Neural cell (in vitro differentiated cells): ENCODE results near the gene FBLN2.

ENCODE experiments used
- CTCF ChIP-seq: fragments of 450-650 bp; IDR thresholded peaks from 2 replicates; pipeline ENCODE4 v1.5.1; 2014; ENCODE audit warnings: antibody characterized with exemption, mild to moderate bottlenecking, moderate library complexity; ENCODE audit not compliant: poor library complexity, severe bottlenecking
- EP300 ChIP-seq: fragments of 450-650 bp; conservative IDR thresholded peaks from 2 replicates; pipeline ENCODE4 v1.6.1; 2014; ENCODE audit warnings: antibody characterized with exemption, mild to moderate bottlenecking, moderate library complexity; ENCODE audit not compliant: poor library complexity, severe bottlenecking
- EZH2 ChIP-seq: fragments of 200-600, 300-800 bp; shearing (Covaris generic), sonication (generic); IDR thresholded peaks from 2 replicates; pipeline ENCODE4 v1.6.1; 2014; ENCODE audit warnings: antibody characterized with exemption, low read length, borderline replicate concordance, mild to moderate bottlenecking; ENCODE audit not compliant: insufficient read depth, poor library complexity, severe bottlenecking
- MXI1 ChIP-seq: fragments of 450-650 bp; conservative IDR thresholded peaks from 2 replicates; pipeline ENCODE4 v1.6.1; 2014; ENCODE audit warnings: antibody characterized with exemption, mild to moderate bottlenecking; ENCODE audit not compliant: poor library complexity, severe bottlenecking
- POLR2AphosphoS5 ChIP-seq: IDR thresholded peaks from 2 replicates; pipeline ENCODE4 v1.6.1; 2012
- RAD21 ChIP-seq: fragments of 450-650 bp; conservative IDR thresholded peaks from 2 replicates; pipeline ENCODE4 v1.6.1; 2014; ENCODE audit warnings: antibody characterized with exemption, mild to moderate bottlenecking, moderate library complexity
- SMC3 ChIP-seq: fragments of 450-650 bp; conservative IDR thresholded peaks from 2 replicates; pipeline ENCODE4 v1.6.1; 2014; ENCODE audit warnings: antibody characterized with exemption, mild to moderate bottlenecking, moderate library complexity; ENCODE audit not compliant: poor library complexity
- TAF1 ChIP-seq: IDR thresholded peaks from 2 replicates; pipeline ENCODE4 v1.6.1; 2012; ENCODE audit warnings: low read depth
- TF ChIP-seq, protein P1 (sequence below): IDR thresholded peaks from 2 replicates; pipeline ENCODE4 v1.6.1; 2012; ENCODE audit warnings: borderline replicate concordance

DNA sequence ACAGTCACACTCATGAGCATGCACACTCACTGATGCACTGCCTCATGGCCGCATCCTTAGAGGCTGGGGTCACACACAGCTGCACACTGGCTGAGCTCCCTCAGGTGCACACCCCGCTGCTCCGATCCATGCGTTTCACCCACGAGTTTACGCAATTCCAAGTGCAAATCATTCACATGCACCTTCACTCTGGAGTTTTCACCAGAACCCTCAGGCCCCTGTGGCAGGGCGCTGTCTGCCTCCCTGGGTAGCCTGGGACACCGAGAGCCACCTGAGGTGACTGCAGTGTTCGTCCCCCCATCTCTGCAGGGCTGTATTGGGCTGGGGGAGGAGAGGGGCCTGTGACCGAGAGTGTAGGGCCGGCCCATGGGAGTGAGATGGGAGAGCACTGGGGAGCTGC lies 134.8 kb downstream of the FBLN2 start:
- TF ChIP-seq SMC3 (no peak), CTCF (no peak), TAF1 (no peak), POLR2AphosphoS5 (no peak), EZH2 (no peak), RAD21 (no peak), EP300 (no peak), MXI1 (no peak)
- TF ChIP-seq, protein P1, sequence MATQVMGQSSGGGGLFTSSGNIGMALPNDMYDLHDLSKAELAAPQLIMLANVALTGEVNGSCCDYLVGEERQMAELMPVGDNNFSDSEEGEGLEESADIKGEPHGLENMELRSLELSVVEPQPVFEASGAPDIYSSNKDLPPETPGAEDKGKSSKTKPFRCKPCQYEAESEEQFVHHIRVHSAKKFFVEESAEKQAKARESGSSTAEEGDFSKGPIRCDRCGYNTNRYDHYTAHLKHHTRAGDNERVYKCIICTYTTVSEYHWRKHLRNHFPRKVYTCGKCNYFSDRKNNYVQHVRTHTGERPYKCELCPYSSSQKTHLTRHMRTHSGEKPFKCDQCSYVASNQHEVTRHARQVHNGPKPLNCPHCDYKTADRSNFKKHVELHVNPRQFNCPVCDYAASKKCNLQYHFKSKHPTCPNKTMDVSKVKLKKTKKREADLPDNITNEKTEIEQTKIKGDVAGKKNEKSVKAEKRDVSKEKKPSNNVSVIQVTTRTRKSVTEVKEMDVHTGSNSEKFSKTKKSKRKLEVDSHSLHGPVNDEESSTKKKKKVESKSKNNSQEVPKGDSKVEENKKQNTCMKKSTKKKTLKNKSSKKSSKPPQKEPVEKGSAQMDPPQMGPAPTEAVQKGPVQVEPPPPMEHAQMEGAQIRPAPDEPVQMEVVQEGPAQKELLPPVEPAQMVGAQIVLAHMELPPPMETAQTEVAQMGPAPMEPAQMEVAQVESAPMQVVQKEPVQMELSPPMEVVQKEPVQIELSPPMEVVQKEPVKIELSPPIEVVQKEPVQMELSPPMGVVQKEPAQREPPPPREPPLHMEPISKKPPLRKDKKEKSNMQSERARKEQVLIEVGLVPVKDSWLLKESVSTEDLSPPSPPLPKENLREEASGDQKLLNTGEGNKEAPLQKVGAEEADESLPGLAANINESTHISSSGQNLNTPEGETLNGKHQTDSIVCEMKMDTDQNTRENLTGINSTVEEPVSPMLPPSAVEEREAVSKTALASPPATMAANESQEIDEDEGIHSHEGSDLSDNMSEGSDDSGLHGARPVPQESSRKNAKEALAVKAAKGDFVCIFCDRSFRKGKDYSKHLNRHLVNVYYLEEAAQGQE, result no peak
